T-cell (primary cell): ENCODE results near the gene FOXP1. TPM values are rescaled to one million over a fixed set of nuclear protein-coding genes. Genes with fewer than 3 reads are reported as not detected.

ENCODE experiments used
- ATAC-seq, 4 experiments: fragments of 200-7000 bp in 3 of 4; fragments of 150-1000 bp in 1 of 4; cut with Tn5 transposase; replicated peaks in 1 of 4; 1 replicate in 3 of 4; 2 replicates in 1 of 4; pipeline ENCODE4 v1.10.0; 2021; ENCODE audit warnings: moderate library complexity in 3 of 4, mild to moderate bottlenecking in 2 of 4, moderate number of reproducible peaks in 1 of 4
- CTCF ChIA-PET, 2 donors: fragments of 300-600 bp; sonication (Branson Sonifier 250); formaldehyde crosslinking; loops; one replicate each; lab custom pipeline; 2022; ENCODE audit warnings: antibody characterized with exemption in 2 of 2; lab: Charles Lee
- POLR2A ChIA-PET, 2 donors: fragments of 300-600 bp; sonication (Branson Sonifier 250); formaldehyde crosslinking; loops; one replicate each; lab custom pipeline; 2022; ENCODE audit warnings: antibody characterized with exemption in 2 of 2; lab: Charles Lee
- DNase-seq, 35 experiments: peaks; one replicate each; pipeline versions ENCODE4 v3.0.0 to v3.0.0-alpha.2; 2013 to 2023
- H3K27ac ChIP-seq: one replicate; pipeline ENCODE4 v1.5.1; 2013; ENCODE audit warnings: low read length
- H3K27me3 ChIP-seq, 2 experiments: replicated peaks in 1 of 2; 1 replicate in 1 of 2; 2 replicates in 1 of 2; pipeline versions ENCODE4 v1.6.1 to v1.7.0; 2013; ENCODE audit warnings: low read length in 1 of 2, mixed read lengths in 1 of 2; ENCODE audit not compliant: control insufficient read depth in 2 of 2, insufficient read depth in 2 of 2; ENCODE audit errors: extremely low read depth in 1 of 2
- H3K36me3 ChIP-seq, 2 donors: 1 replicate in 1 of 2; 2 replicates in 1 of 2; pipeline versions ENCODE4 v1.6.1 to v1.7.0; 2013; ENCODE audit warnings: low read length in 1 of 2; ENCODE audit not compliant: control insufficient read depth in 2 of 2, insufficient read depth in 1 of 2; ENCODE audit errors: extremely low read depth in 1 of 2
- H3K4me1 ChIP-seq, 2 experiments: 1 replicate in 1 of 2; 2 replicates in 1 of 2; pipeline versions ENCODE4 v1.6.1 to v1.7.0; 2013; ENCODE audit warnings: low read length in 2 of 2, mixed read lengths in 1 of 2; ENCODE audit not compliant: insufficient read depth in 2 of 2, control insufficient read depth in 1 of 2; ENCODE audit errors: extremely low read depth in 1 of 2
- H3K4me3 ChIP-seq, 2 donors: 1 replicate in 1 of 2; 2 replicates in 1 of 2; pipeline versions ENCODE4 v1.5.1 to v1.7.0; 2013; ENCODE audit warnings: mild to moderate bottlenecking in 2 of 2, low read length in 1 of 2, moderate library complexity in 1 of 2; ENCODE audit not compliant: control insufficient read depth in 1 of 2; ENCODE audit errors: extremely low read depth in 1 of 2
- H3K9me3 ChIP-seq: 2 replicates; pipeline ENCODE4 v1.7.0; 2013
- H3K27ac Mint-ChIP-seq, 2 donors: one replicate each; pipeline ENCODE4 v1.8.0; 2020 to 2021; ENCODE audit warnings: mild to moderate bottlenecking in 2 of 2, mixed read lengths in 2 of 2
- H3K27me3 Mint-ChIP-seq, 2 donors: one replicate each; pipeline ENCODE4 v1.8.0; 2021 to 2022; ENCODE audit warnings: mixed read lengths in 2 of 2
- H3K36me3 Mint-ChIP-seq: one replicate; pipeline ENCODE4 v1.8.0; 2021; ENCODE audit warnings: mixed read lengths
- H3K4me1 Mint-ChIP-seq, 3 donors: one replicate each; pipeline ENCODE4 v1.8.0; 2020 to 2022; ENCODE audit warnings: mixed read lengths in 3 of 3, mild to moderate bottlenecking in 1 of 3
- H3K4me3 Mint-ChIP-seq, 3 donors: one replicate each; pipeline ENCODE4 v1.8.0; 2020 to 2022; ENCODE audit warnings: mild to moderate bottlenecking in 3 of 3, mixed read lengths in 3 of 3, moderate library complexity in 3 of 3
- H3K9me3 Mint-ChIP-seq, 3 donors: one replicate each; pipeline ENCODE4 v1.8.0; 2020 to 2022; ENCODE audit warnings: mixed read lengths in 3 of 3
- WGBS: methylation state at CpG from one replicate; pipeline ENCODE4 v1.1.5; 2013; ENCODE audit warnings: missing lambda C conversion rate; ENCODE audit not compliant: insufficient coverage; 5-methylcytosine and 5-hydroxymethylcytosine counted together
- total RNA-seq, 35 experiments: library from RNA in 6 of 35; stranded (reverse) in 6 of 35; fragments of 120-200 nt in 1 of 35; gene quantifications; one replicate each; pipeline versions ENCODE4 v1.2.1 to v1.2.4 and lab custom pipeline; 2013 to 2026

FOXP1 gene
- total RNA-seq, 5 donors from 2014 or later (not counting 1 experiment from before 2014, with no cell fraction given) = 258 to 586 (median 290) TPM

DNA sequence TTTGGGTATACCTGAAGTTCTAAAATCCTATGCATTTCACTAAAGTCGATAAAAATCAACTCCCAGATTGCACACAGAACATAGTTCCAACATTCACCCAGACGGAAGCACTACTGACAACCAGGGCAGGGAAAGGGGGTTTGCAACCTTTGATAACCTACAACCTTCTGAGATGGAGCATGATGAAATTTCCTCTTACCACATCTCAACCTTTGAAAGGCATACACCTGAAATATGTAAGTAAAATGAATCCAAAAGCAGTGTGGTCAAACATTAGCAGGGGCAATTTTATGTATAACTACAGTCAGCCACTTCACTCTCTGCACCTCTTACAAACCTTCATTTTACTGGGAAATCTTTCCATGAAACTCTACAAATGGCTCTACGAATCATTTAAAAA lies 184.1 kb downstream of the FOXP1 start:
- peaks cover 82 to 86% (median 85%) of the 10 kb centered on the region in 3 donors for H3K4me1 Mint-ChIP-seq
- no peak overlapping the region for H3K27ac ChIP-seq
- H3K9me3 Mint-ChIP-seq = no peaks in the 10 kb centered on the region
- ChIA-PET POLR2A (interaction anchor here in 1 of 2 donors (1.1 kb wide), 1 partner anchor 27 kb away, joined by 4 read pairs; no protein-coding TSS in a partner anchor), CTCF (interaction anchor here (0.5 to 1.9 kb wide), 3 partner anchors 17 to 268 kb away, joined by 3 to 7 read pairs (median 4); no protein-coding TSS in a partner anchor)
- peaks cover 41 to 42% of the 10 kb centered on the region in 2 experiments for H3K4me1 ChIP-seq
- no peaks in the 10 kb centered on the region for H3K9me3 ChIP-seq
- DNase-seq (no peak), ATAC-seq (no peak)
- H3K27ac Mint-ChIP-seq = peak overlapping the region; percentile 88 to 93
- H3K36me3 ChIP-seq = no peaks in the 10 kb centered on the region
- no peaks in the 10 kb centered on the region for H3K27me3 ChIP-seq
- no peaks in the 10 kb centered on the region for H3K27me3 Mint-ChIP-seq
- no CpG with 5 or more reads among the region's 3 CpGs for WGBS
- H3K4me3 ChIP-seq = no peak overlapping the region
- peak overlapping the region in 1 of 3 donors; percentile 12 for H3K4me3 Mint-ChIP-seq
- H3K36me3 Mint-ChIP-seq = peaks cover 13% of the 10 kb centered on the region

DNA sequence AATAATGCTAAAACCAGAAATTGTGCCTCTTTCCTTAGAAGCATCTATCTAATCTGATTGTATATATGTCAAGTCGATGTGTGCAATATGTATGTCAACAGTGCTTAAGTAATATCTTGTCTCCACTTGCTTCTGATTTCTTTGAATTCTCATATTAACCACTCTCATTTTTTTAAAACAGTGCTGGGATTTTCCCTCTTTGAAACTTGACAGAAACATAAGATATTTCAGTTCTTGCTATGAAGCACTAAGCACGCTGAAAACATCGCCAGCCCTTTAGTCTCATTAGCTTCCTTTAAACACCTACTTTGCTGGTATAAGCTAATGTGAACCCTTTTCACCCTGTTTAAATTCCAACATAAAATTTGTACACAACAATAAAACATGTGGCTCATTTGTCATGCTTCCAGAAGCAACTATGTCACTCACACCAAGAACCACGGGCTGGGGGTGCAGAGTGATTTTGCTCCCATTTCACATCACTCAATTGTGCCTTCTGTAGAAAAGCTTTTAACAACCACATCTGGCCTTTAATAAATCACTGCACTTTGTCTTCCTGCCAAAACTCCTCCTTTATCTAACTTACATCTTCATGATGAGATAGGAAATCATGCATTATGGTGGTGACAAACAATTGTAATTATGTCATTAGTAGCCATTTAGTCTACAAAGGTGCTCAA lies 185.2 kb downstream of the FOXP1 start:
- Mint-ChIP-seq H3K4me1 (peaks cover 86 to 90% (median 88%) of the 10 kb centered on the region in 3 donors), H3K4me3 (peak overlapping the region; percentile 41 to 65 (median 54)), H3K27ac (peak overlapping the region; percentile 88 to 93), H3K36me3 (peaks cover 12% of the 10 kb centered on the region), H3K9me3 (no peaks in the 10 kb centered on the region), H3K27me3 (no peaks in the 10 kb centered on the region)
- ChIA-PET CTCF (interaction anchor here (0.6 to 1.9 kb wide), 12 partner anchors 11 to 330 kb away, joined by 3 to 10 read pairs (median 3); no protein-coding TSS in a partner anchor), POLR2A (interaction anchor here (0.6 to 1.4 kb wide), 10 partner anchors 8 to 338 kb away, joined by 3 to 6 read pairs (median 4); no protein-coding TSS in a partner anchor)
- ATAC-seq (peak; percentile 62 to 85 (median 71)), DNase-seq (peak in 20 of 35 experiments; percentile 9 to 73 (median 34))
- Histone ChIP-seq H3K27me3 (no peaks in the 10 kb centered on the region), H3K9me3 (no peaks in the 10 kb centered on the region), H3K36me3 (no peaks in the 10 kb centered on the region), H3K27ac (peak overlapping the region; percentile 58), H3K4me3 (peak overlapping the region in 1 of 2 donors; percentile 32), H3K4me1 (peaks cover 40 to 41% of the 10 kb centered on the region in 2 experiments)
- 5% methylated on average over 2 of the region's 4 CpGs for WGBS

DNA sequence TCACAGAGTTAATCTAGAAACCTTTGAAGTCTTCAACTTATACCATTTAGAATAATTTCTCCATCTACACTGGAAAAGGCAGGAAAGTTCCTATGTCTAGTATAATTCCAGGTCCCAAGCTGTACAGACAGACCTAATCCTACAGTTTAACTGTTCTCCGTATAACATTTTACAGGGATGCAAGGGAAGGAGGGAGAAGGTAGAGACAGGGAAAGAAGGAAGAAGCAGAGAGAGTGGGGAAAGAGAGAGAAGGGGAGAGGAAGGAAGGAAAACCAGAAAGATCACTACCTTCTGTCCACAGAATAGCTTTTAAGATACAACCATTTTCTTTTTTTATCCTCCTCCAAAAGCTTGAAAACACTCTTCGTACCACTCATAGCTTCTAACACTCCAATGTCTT lies 185.8 kb downstream of the FOXP1 start:
- no peaks in the 10 kb centered on the region for H3K27me3 ChIP-seq
- H3K9me3 Mint-ChIP-seq = no peaks in the 10 kb centered on the region
- ATAC-seq (peak in 3 of 4 experiments; percentile 28 to 41 (median 29)), DNase-seq (no peak)
- H3K36me3 Mint-ChIP-seq = peaks cover 8% of the 10 kb centered on the region
- H3K4me3 Mint-ChIP-seq = peak overlapping the region; percentile 41 to 65 (median 54)
- peak overlapping the region; percentile 58 for H3K27ac ChIP-seq
- WGBS = no CpG with 5 or more reads among the region's 2 CpGs
- H3K27ac Mint-ChIP-seq = peak overlapping the region; percentile 88 to 93
- H3K4me3 ChIP-seq = no peak overlapping the region
- no peaks in the 10 kb centered on the region for H3K36me3 ChIP-seq
- peaks cover 81 to 87% (median 85%) of the 10 kb centered on the region in 3 donors for H3K4me1 Mint-ChIP-seq
- ChIA-PET POLR2A (interaction anchor here (0.6 to 1.4 kb wide), 11 partner anchors 9 to 338 kb away, joined by 3 to 9 read pairs (median 4); no protein-coding TSS in a partner anchor), CTCF (interaction anchor here (0.6 to 1.9 kb wide), 15 partner anchors 8 to 207 kb away, joined by 3 to 12 read pairs (median 4); no protein-coding TSS in a partner anchor)
- no peaks in the 10 kb centered on the region for H3K9me3 ChIP-seq
- H3K27me3 Mint-ChIP-seq = no peaks in the 10 kb centered on the region
- peaks cover 37 to 39% of the 10 kb centered on the region in 2 experiments for H3K4me1 ChIP-seq

DNA sequence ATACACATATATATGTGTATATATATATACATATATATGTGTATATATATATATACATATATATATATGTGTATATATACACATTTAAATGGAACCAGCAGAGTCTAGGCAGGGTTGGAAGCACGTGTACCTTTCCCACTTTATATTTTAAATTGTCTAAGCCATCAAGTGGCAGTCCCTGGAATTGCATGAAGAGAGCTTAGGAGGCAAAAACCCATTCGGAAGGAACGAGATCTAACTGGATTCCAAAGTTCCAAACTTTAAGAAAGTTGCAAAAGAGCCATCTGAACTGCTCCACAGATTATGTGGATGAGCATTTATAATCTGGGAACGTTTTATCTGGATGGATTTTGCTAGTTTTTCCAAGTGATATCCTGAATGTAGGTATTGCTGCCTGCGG lies 186.5 kb downstream of the FOXP1 start:
- 50% methylated on average over 3 of the region's 5 CpGs for WGBS
- H3K27ac ChIP-seq = peak overlapping the region; percentile 58
- H3K9me3 Mint-ChIP-seq = no peaks in the 10 kb centered on the region
- no peaks in the 10 kb centered on the region for H3K27me3 ChIP-seq
- no peak for ATAC-seq
- peaks cover 34 to 43% of the 10 kb centered on the region in 2 experiments for H3K4me1 ChIP-seq
- POLR2A ChIA-PET = interaction anchor here (0.6 to 1.4 kb wide), 3 partner anchors 24 to 337 kb away, joined by 3 to 9 read pairs (median 6); no protein-coding TSS in a partner anchor
- CTCF ChIA-PET = interaction anchor here (0.6 to 1.9 kb wide), 10 partner anchors 19 to 206 kb away, joined by 3 to 12 read pairs (median 4); no protein-coding TSS in a partner anchor
- H3K4me1 Mint-ChIP-seq = peaks cover 82 to 87% (median 84%) of the 10 kb centered on the region in 3 donors
- peak overlapping the region; percentile 88 to 93 for H3K27ac Mint-ChIP-seq
- no peak overlapping the region for H3K4me3 ChIP-seq
- no peaks in the 10 kb centered on the region for H3K36me3 ChIP-seq
- peaks cover 8% of the 10 kb centered on the region for H3K36me3 Mint-ChIP-seq
- H3K9me3 ChIP-seq = no peaks in the 10 kb centered on the region
- peak in 2 of 35 experiments; percentile 17 to 50 for DNase-seq
- no peaks in the 10 kb centered on the region for H3K27me3 Mint-ChIP-seq
- peak overlapping the region in 1 of 3 donors; percentile 65 for H3K4me3 Mint-ChIP-seq

DNA sequence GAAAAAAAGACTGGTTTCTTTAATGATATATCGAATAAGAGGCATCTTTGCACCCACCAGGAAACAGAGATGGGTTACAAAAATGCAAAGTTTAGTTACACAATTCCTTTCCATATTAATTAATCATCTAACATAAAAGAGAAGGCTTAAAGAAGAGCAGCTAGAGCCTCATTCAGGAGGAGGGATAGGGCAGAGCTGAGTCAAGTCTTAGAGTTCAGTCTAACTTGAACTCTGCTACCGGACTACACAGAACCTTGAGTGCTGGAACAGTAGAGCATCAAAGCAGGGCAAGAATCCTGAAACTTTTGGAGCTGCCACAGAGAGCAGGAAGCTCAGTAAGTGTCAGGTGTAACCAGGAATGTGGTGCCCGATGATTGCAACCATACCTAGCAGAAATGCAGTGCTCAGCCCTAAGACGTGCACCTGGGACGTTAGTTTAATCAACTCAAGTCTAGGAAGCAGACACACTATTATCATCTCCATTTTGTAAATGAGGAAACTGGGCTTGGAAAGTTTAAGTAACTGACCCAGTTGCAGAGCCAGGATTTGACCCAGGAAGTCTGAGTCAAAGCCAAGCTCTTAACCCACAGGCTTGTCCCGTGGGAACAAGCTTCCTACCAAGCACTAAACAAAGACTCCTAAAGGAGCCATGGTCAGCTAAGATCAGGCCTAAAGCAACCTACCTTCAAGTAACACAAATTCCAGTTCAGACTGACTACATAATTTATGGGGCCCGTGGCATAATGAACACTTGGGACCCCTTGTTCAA lies 187.4 kb downstream of the FOXP1 start:
- no peaks in the 10 kb centered on the region for H3K27me3 Mint-ChIP-seq
- peaks cover 84 to 87% (median 85%) of the 10 kb centered on the region in 3 donors for H3K4me1 Mint-ChIP-seq
- H3K4me3 Mint-ChIP-seq = no peak overlapping the region
- DNase-seq = no peak
- H3K27me3 ChIP-seq = no peaks in the 10 kb centered on the region
- peak overlapping the region; percentile 44 to 77 for H3K27ac Mint-ChIP-seq
- no peaks in the 10 kb centered on the region for H3K36me3 ChIP-seq
- no peaks in the 10 kb centered on the region for H3K9me3 Mint-ChIP-seq
- ChIA-PET POLR2A (interaction anchor here (0.6 to 1.1 kb wide), 2 partner anchors 23 to 99 kb away, joined by 3 read pairs; no protein-coding TSS in a partner anchor), CTCF (interaction anchor here in 1 of 2 donors (0.7 to 1.1 kb wide), 2 partner anchors 58 to 60 kb away, joined by 3 read pairs; no protein-coding TSS in a partner anchor)
- peaks cover 33 to 53% of the 10 kb centered on the region in 2 experiments for H3K4me1 ChIP-seq
- H3K4me3 ChIP-seq = no peak overlapping the region
- H3K27ac ChIP-seq = no peak overlapping the region
- no peak for ATAC-seq
- WGBS = 83% methylated on average over 3 of the region's 7 CpGs
- peaks cover 11% of the 10 kb centered on the region for H3K36me3 Mint-ChIP-seq
- no peaks in the 10 kb centered on the region for H3K9me3 ChIP-seq
